HL-60 (cell line): Measurements from ENCODE around the gene TMEM132D.

Experiments used
- DNase-seq, 2 experiments: peaks; one replicate each; pipeline ENCODE4 v3.0.0-alpha.2; 2010 to 2020; ENCODE audit warnings: low read depth in 1 of 2, low spot score in 1 of 2
- H3K27ac ChIP-seq: fragments of 250-450 bp; sonication (Bioruptor Pico); replicated peaks from 2 replicates; pipeline ENCODE4 v1.5.1; 2020; ENCODE audit warnings: mild to moderate bottlenecking, moderate library complexity
- H3K27me3 ChIP-seq: fragments of 250-450 bp; sonication (Bioruptor Pico); 2 replicates; pipeline ENCODE4 v1.5.1; 2021; ENCODE audit warnings: mild to moderate bottlenecking, moderate library complexity; ENCODE audit not compliant: insufficient read depth, poor library complexity, severe bottlenecking
- H3K4me3 ChIP-seq: replicated peaks from 2 replicates; pipeline ENCODE4 v1.5.1; 2011; ENCODE audit warnings: mild to moderate bottlenecking, control low read depth, low read length; ENCODE audit not compliant: insufficient read depth
- GABPA ChIP-seq: IDR thresholded peaks from 2 replicates; pipeline ENCODE4 v1.6.1; 2012; ENCODE audit warnings: low read depth
- POLR2AphosphoS5 ChIP-seq: IDR thresholded peaks from 2 replicates; pipeline ENCODE4 v1.6.1; 2012; ENCODE audit warnings: low read depth
- SPI1 ChIP-seq: IDR thresholded peaks from 2 replicates; pipeline ENCODE4 v1.6.1; 2012; ENCODE audit warnings: low read depth, mild to moderate bottlenecking, borderline replicate concordance
- TF ChIP-seq, protein P1 (sequence below): IDR thresholded peaks from 2 replicates; pipeline ENCODE4 v1.6.1; 2012; ENCODE audit warnings: low read depth; ENCODE audit not compliant: insufficient replicate concordance
- TF ChIP-seq, protein P2 (sequence below): IDR thresholded peaks from one replicate; pipeline ENCODE4 v1.5.1; 2011; ENCODE audit warnings: low read length, control low read depth, inconsistent platforms; ENCODE audit not compliant: insufficient read depth

Gene TMEM132D

DNA sequence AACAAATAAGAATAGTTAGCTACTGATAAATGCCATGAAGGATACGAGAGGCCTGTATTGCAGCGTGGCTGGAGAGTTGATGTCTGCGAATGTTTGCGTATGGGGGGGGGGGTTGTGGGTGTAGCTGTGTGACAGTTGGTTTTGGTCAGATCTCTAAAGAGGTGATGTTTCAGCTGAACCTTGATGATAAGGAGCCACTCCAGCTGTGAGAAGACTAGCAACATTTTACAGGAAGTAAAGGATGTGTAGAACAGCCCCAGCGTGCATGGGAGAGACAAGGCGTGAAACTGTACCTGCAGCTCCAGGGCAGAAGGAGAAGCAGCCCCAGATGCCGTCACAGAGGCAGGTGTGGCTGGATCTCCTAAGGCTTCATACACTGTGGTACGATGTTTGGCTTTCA is 416.9 kb downstream of the TMEM132D start:
- TF ChIP-seq GABPA = no peak
- TF ChIP-seq, protein P1, sequence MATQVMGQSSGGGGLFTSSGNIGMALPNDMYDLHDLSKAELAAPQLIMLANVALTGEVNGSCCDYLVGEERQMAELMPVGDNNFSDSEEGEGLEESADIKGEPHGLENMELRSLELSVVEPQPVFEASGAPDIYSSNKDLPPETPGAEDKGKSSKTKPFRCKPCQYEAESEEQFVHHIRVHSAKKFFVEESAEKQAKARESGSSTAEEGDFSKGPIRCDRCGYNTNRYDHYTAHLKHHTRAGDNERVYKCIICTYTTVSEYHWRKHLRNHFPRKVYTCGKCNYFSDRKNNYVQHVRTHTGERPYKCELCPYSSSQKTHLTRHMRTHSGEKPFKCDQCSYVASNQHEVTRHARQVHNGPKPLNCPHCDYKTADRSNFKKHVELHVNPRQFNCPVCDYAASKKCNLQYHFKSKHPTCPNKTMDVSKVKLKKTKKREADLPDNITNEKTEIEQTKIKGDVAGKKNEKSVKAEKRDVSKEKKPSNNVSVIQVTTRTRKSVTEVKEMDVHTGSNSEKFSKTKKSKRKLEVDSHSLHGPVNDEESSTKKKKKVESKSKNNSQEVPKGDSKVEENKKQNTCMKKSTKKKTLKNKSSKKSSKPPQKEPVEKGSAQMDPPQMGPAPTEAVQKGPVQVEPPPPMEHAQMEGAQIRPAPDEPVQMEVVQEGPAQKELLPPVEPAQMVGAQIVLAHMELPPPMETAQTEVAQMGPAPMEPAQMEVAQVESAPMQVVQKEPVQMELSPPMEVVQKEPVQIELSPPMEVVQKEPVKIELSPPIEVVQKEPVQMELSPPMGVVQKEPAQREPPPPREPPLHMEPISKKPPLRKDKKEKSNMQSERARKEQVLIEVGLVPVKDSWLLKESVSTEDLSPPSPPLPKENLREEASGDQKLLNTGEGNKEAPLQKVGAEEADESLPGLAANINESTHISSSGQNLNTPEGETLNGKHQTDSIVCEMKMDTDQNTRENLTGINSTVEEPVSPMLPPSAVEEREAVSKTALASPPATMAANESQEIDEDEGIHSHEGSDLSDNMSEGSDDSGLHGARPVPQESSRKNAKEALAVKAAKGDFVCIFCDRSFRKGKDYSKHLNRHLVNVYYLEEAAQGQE = no peak
- no peak for TF ChIP-seq POLR2AphosphoS5
- TF ChIP-seq, protein P2, sequence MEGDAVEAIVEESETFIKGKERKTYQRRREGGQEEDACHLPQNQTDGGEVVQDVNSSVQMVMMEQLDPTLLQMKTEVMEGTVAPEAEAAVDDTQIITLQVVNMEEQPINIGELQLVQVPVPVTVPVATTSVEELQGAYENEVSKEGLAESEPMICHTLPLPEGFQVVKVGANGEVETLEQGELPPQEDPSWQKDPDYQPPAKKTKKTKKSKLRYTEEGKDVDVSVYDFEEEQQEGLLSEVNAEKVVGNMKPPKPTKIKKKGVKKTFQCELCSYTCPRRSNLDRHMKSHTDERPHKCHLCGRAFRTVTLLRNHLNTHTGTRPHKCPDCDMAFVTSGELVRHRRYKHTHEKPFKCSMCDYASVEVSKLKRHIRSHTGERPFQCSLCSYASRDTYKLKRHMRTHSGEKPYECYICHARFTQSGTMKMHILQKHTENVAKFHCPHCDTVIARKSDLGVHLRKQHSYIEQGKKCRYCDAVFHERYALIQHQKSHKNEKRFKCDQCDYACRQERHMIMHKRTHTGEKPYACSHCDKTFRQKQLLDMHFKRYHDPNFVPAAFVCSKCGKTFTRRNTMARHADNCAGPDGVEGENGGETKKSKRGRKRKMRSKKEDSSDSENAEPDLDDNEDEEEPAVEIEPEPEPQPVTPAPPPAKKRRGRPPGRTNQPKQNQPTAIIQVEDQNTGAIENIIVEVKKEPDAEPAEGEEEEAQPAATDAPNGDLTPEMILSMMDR = no peak
- no peak for TF ChIP-seq SPI1
- no peak for DNase-seq
- Histone ChIP-seq H3K4me3 (no peak overlapping the region), H3K27ac (no peak overlapping the region), H3K27me3 (no peaks in the 10 kb centered on the region)

DNA sequence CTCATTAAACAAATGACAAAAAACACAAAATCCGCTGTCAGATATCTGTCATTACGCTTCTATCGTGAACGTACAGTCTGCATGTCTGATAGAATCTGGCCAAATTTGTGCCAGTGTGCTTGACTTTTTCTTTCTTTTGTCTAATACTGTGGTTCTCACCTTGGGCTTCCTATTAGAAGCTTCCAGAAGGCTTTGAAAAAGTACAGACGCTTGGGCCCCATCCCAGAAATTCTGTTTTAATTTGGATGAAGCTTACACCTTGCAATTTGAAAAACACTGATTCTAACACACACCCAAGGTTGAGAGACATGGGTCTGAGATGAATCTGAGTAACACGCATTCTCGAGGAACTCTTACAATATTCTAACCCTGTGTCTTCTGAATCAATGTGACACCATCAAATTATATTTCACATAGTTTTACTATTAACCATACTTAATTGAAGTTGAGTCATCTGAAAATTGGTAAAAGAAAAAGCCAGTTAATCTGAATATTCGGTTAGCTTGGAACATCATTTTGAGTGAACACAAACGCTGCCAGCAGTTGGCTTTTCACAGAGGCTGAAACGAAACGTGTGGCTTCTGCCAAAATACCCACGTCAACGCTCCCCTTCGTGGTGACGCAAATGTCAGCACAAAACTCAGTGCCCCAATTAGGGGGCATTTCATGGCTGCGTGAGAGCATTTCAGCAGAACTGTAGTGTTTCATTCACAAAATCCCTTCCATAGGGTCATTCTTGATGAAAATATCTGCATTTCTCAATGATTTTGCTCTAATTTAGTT is 420.5 kb downstream of the TMEM132D start:
- no peak for DNase-seq
- no peaks in the 10 kb centered on the region for H3K27me3 ChIP-seq
- no peak overlapping the region for H3K27ac ChIP-seq
- TF ChIP-seq POLR2AphosphoS5 (no peak), GABPA (no peak), SPI1 (no peak)
- TF ChIP-seq, protein P2 = no peak
- TF ChIP-seq, protein P1 = no peak
- H3K4me3 ChIP-seq = no peak overlapping the region

DNA sequence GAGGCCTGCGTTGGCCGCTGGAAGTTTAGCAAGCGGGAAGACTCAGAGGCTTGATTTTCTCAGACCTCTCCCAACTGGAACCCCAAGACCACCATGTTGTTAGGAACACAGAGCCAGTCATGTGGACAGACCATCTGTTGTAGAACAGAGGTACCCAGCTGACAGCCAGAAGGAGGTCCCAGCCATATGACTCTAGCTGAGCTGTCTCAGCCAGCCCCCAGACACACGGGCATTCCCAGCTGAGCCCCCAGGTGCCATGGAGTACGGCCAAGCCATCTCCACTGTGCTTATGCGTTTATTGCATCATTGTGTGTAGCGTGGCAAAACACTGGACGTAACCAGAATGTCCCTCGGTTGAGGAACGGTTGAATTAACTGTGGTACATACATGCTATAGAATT is 421.9 kb downstream of the TMEM132D start:
- Histone ChIP-seq H3K4me3 (no peak overlapping the region), H3K27me3 (no peaks in the 10 kb centered on the region)
- no peak for TF ChIP-seq POLR2AphosphoS5
- TF ChIP-seq GABPA = no peak
- TF ChIP-seq, protein P1 = no peak
- TF ChIP-seq SPI1 = no peak
- TF ChIP-seq, protein P2 = no peak

More for the DNA sequence above, 421.9 kb downstream of the TMEM132D start:
- DNase-seq = no peak
- H3K27ac ChIP-seq = no peak overlapping the region
